ENCODE measurements around the gene LTBR.

DNA sequence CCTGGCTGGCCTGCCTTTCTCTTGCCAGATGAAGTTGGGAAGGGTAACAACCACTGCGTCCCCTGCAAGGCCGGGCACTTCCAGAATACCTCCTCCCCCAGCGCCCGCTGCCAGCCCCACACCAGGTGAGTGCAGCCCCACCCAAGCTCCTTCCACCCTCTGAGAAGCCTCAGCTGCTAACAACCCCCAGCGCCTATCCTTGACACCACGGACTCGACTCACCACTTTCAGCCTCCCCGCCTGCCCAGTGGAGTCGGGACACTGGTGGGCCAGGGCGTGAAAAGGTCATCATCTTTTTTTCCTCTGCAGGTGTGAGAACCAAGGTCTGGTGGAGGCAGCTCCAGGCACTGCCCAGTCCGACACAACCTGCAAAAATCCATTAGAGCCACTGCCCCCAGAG lies 2.1 kb downstream of the LTBR start:
- TF ChIP-seq, protein P1, sequence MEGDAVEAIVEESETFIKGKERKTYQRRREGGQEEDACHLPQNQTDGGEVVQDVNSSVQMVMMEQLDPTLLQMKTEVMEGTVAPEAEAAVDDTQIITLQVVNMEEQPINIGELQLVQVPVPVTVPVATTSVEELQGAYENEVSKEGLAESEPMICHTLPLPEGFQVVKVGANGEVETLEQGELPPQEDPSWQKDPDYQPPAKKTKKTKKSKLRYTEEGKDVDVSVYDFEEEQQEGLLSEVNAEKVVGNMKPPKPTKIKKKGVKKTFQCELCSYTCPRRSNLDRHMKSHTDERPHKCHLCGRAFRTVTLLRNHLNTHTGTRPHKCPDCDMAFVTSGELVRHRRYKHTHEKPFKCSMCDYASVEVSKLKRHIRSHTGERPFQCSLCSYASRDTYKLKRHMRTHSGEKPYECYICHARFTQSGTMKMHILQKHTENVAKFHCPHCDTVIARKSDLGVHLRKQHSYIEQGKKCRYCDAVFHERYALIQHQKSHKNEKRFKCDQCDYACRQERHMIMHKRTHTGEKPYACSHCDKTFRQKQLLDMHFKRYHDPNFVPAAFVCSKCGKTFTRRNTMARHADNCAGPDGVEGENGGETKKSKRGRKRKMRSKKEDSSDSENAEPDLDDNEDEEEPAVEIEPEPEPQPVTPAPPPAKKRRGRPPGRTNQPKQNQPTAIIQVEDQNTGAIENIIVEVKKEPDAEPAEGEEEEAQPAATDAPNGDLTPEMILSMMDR (IDR thresholded peaks at IDR 0.05 in 4 of 5, conservative IDR thresholded peaks at IDR 0.05 in 1 of 5), result no peak
- no peak for TF ChIP-seq POLR2A (IDR thresholded peaks at IDR 0.05)

All from gastrocnemius medialis (tissue), 4 donors.